ENCODE results near the gene NPFF.

The NPFF gene

GRCh38 chr12:53514628-53515290 lies 7.5 kb upstream of the NPFF start:
- no peak for DNase-seq (ENCODE audit: extremely low read depth in 1 of 2, low read depth in 1 of 2)

GRCh38 chr12:53513712-53514410 lies 6.6 kb upstream of the NPFF start:
- no peak for DNase-seq (ENCODE audit: extremely low read depth in 1 of 2, low read depth in 1 of 2)

GRCh38 chr12:53510181-53510812 lies 3.0 kb upstream of the NPFF start:
- DNase-seq (ENCODE audit: extremely low read depth in 1 of 2, low read depth in 1 of 2), result no peak

- DNase-seq (ENCODE audit: extremely low read depth in 1 of 2, low read depth in 1 of 2), result peak; percentile 48 to 69
Observed at GRCh38 chr12:53508534-53509170, 1.4 kb upstream of the NPFF start.

- DNase-seq (ENCODE audit: extremely low read depth in 1 of 2, low read depth in 1 of 2), result no peak
Observed at GRCh38 chr12:53507603-53507885, 260 bp upstream of the NPFF start.

- DNase-seq (ENCODE audit: extremely low read depth in 1 of 2, low read depth in 1 of 2), result no peak
Observed at GRCh38 chr12:53506450-53506785, 866 bp downstream of the NPFF start.

GRCh38 chr12:53505555-53506449 lies 1.5 kb downstream of the NPFF start:
- no peak for DNase-seq (ENCODE audit: extremely low read depth in 1 of 2, low read depth in 1 of 2)

- no peak for DNase-seq (ENCODE audit: extremely low read depth in 1 of 2, low read depth in 1 of 2)
Observed at GRCh38 chr12:53505086-53505485, 2.2 kb downstream of the NPFF start.

GRCh38 chr12:53504004-53504920 lies 3.0 kb downstream of the NPFF start:
- no peak for DNase-seq (ENCODE audit: extremely low read depth in 1 of 2, low read depth in 1 of 2)

- DNase-seq (ENCODE audit: extremely low read depth in 1 of 2, low read depth in 1 of 2), result no peak
Observed at GRCh38 chr12:53502983-53503728, 4.1 kb downstream of the NPFF start.

GRCh38 chr12:53502331-53502730 lies 5.0 kb downstream of the NPFF start:
- DNase-seq (ENCODE audit: extremely low read depth in 1 of 2, low read depth in 1 of 2), result no peak

GRCh38 chr12:53501615-53502181 lies 5.6 kb downstream of the NPFF start:
- DNase-seq (ENCODE audit: extremely low read depth in 1 of 2, low read depth in 1 of 2), result no peak

GRCh38 chr12:53500776-53501614 lies 6.3 kb downstream of the NPFF start, which contains the start of gene TARBP2:
TARBP2 (plus strand) TSS chr12:53501283; CDS start chr12:53501409, 126 bp downstream.
- DNase-seq (ENCODE audit: extremely low read depth in 1 of 2, low read depth in 1 of 2), result peak; percentile 94 to 97

- no peak for DNase-seq (ENCODE audit: extremely low read depth in 1 of 2, low read depth in 1 of 2)
Observed at GRCh38 chr12:53500142-53500775, 7.0 kb downstream of the NPFF start.

- peak in 1 of 2 donors; percentile 39 for DNase-seq (ENCODE audit: extremely low read depth in 1 of 2, low read depth in 1 of 2)
Observed at GRCh38 chr12:53499266-53500141, 7.8 kb downstream of the NPFF start, which contains the start of gene MAP3K12. MAP3K12 (minus strand) TSS chr12:53499458; CDS start chr12:53487391, 12,067 bp downstream.

GRCh38 chr12:53498235-53498630 lies 9.1 kb downstream of the NPFF start:
- DNase-seq (ENCODE audit: extremely low read depth in 1 of 2, low read depth in 1 of 2), result no peak

All from activated CD8-positive, alpha-beta memory T cell treated with anti-CD3 and anti-CD28 coated beads for 1 hour (primary cell).